HPDE6-E6E7 (cell line): Measurements from ENCODE around the gene CPM.
"Not testable (repeated sequence)": the region's sequence is repeated elsewhere in the genome, so short reads cannot be mapped to it uniquely, and the experiment has no call there.

Experiments
- DNase-seq: peaks from one replicate; pipeline ENCODE4 v3.0.0; 2011; ENCODE audit warnings: missing footprints; ENCODE audit errors: extremely low spot score

The CPM gene

DNA sequence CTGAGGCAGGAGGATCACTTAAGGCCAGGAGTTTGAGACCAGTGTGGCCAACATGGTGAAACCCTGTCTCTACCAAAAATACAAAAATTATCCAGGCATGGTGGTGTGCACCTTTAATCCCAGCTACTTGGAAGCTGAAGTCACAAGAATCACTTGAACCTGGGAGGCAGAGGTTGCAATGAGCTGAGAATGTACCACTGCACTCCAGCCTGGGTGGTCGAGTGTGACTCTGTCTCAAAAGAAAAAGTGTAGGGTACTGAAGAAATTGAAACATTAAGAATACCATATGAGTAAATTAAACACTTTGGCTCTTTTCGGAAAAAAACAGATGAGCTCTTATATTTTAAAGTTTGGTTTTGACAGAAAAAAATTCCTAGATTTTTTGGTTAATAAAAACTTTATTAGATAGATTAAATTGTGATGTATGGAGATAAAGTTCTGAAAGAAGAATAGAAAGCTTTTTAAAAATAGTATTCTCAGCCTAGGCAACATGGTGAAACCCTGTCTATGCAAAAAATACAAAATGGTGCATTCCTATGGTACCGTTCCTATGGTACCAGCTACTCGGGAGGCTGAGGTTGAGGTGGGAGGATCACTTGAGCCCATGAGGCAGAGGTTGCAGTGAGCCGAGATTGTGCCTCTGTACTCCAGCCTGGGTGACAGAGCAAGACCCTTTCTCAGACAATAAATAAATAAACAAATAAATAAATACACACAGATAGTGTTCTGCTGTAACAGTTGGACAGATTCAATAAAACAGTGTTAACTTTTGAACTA is 104.9 kb downstream of the CPM start:
- DNase-seq, result no peak

DNA sequence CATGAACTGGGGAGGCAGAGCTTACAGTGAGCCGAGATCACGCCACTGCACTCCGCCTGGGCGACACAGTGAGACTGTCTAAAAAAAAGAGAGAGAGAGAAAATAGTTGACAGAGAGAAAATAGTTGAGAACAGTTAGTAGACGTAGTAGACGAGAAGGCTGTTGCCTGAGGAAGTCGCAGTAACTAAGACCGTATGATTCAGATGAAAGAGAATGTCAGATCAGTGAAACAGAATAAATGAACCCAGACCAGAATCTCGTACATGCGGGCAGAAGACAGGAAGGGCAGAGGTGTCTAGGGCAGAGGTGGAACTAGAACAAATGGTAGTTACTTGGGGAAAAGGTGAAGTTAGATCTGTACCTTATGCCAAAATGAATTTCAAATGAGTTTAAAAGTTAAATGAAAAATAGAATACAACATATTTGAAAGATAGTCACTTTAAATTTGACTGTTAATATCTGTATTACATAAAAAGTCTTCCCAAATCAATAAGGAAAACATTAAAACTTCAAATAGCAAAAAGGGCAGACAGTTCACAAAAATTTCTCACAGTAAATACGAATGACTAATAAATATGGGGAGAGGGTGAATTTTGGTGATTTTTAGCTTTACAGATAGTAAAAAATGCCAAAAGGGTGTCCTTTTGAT is 107.3 kb downstream of the CPM start:
- DNase-seq, result no peak

DNA sequence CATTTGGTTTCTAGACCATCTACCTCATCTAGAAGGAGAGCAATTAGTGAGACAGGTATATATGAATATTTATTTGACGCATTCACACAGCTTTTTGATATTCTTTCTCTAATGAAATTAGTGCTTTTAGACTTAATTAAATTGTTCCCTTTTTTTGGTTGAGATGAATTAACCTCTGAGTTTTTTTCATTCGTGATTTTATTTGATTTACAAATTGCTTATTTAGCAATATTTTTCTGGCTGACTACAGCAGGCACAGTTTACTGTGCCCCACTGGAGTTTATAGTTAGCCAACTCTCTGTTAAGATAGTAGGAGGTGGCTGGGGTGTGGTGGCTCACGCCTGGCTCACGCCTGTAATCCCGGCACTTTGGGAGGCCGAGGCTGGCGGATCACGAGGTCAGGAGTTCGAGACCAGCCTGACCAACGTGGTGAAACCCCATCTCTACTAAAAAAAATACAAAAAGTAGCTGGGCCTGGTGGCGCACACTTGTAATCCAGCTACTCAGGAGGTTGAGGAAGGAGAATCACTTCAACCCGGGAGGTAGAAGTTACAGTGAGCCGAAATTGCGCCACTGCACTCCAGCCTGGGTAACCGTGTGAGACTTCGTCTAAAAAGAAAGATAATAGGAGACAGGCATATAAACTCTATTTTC is 108.2 kb downstream of the CPM start:
- no peak for DNase-seq

- no peak for DNase-seq
Observed at GRCh38 chr12:68824131-68824530, 108.8 kb downstream of the CPM start.

- no peak for DNase-seq
Observed at GRCh38 chr12:68823696-68824095, 109.3 kb downstream of the CPM start.

GRCh38 chr12:68821357-68822188 is 111.4 kb downstream of the CPM start:
- DNase-seq, result no peak

DNA sequence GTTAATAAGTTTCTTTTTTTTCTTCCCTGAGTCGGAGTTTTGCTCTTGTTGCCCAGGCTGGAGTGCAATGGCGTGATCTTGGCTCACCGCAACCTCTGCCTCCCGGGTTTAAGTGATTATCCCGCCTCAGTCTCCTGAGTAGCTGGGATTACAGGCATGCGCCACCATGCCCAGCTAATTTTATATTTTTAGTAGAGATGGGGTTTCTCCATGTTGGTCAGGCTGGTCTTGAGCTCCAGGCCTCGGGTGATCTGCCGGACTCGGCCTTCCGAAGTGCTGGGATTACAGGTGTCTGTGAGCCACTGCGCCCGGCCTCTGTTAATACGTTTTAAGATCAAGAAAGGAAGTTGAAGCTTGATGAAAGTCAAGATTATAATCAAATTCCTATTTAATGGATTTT is 113.5 kb downstream of the CPM start:
- DNase-seq, result not testable (repeated sequence)

DNA sequence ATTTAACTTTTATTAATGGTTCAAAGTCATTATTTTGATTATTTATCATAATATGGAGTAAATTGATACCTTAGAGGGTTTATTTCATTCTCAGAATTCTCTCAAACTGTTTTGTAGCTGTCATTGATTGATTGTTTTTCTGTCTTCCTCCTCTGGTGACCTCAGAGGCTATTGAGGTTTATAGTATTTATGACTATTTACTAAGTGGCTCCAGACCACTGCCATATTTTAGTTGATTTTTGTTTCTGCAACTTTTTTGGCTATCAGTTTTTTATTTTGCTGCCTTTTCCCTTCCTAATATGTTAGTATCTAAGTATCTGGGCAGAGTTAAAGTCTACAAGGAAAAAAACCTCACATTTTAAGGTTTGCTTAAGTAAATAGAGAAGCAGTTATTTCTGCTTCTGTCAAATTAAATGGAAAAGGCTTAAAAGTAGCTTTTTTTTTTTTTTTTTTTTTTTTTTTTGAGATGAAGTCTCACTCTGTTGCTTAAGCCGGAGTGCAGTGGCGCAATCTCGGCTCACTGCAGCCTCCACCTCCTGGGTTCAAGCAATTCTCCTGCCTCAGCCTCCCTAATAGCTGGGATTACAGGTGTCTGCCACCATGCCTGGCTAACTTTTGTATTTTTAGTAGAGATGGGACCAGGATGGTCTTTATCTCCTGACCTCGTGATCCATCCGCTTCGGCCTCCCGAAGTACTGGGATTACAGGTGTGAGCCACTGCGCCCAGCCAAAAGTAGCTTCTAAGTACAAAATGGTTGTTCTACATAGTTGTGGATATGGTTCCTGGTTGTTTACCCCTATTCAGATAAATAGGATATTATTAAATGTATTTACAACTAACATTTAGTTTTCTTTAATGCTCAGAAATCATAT is 116.8 kb downstream of the CPM start:
- no peak for DNase-seq

GRCh38 chr12:68815232-68815927 is 117.6 kb downstream of the CPM start:
- DNase-seq, result no peak

DNA sequence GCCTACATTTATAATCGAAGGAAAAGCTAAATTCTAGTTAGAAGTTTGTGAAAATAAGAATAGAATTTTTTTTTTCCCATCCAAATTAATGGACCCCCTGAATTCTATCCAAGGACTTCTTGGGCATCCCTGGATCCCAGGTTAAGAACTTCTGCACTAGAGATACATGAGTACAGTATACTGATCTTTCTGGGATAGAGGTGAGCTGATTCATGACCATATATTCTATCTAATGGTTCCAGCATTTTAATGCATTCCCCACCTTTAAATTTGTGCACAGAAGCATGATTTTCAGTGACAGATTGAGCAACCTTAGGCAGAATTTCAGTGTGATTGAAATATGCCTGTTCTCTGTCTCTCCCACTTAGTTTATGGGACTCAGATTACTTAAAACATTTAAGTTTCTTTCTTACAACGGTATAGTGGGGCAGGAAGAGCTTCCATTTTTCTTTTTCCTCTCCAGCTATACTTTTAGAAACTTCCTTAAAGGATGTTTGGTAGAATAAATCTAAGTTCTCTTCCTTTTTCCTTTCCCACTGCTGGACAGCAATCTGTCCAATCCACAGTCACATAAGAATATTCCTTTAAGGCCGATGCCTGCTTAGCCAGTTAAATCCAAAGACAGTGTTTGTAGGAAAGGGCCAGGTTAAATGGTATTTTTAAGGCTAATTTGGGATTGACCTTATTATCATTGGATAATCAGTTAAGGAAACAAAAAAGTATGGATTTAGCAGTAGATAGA is 118.3 kb downstream of the CPM start:
- DNase-seq, result no peak

- DNase-seq, result no peak
Observed at GRCh38 chr12:68813242-68813593, 119.8 kb downstream of the CPM start.

- no peak for DNase-seq
Observed at GRCh38 chr12:68812553-68813241, 120.3 kb downstream of the CPM start.

GRCh38 chr12:68811573-68811972 is 121.4 kb downstream of the CPM start:
- not testable (repeated sequence) for DNase-seq

DNA sequence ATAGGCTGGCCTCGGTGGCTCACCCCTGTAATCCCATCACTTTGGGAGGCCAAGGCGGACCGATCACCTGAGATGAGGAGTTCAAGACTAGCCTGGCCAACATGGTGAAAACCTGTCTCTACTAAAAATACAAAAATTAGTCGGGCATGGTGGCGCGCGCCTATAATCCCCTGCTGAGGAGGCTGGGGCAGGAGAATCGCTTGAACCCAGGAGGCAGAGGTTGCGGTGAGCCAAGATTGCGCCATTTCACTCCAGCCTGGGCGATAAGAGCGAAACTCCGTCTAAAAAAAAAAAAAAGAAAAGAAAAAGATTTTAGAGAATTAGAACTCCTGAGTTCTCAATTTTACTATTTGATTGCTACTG is 123.0 kb downstream of the CPM start:
- DNase-seq, result not testable (repeated sequence)

GRCh38 chr12:68809190-68810026 is 123.6 kb downstream of the CPM start:
- no peak for DNase-seq

GRCh38 chr12:68808388-68809189 is 124.4 kb downstream of the CPM start:
- peak; percentile 84 for DNase-seq

DNA sequence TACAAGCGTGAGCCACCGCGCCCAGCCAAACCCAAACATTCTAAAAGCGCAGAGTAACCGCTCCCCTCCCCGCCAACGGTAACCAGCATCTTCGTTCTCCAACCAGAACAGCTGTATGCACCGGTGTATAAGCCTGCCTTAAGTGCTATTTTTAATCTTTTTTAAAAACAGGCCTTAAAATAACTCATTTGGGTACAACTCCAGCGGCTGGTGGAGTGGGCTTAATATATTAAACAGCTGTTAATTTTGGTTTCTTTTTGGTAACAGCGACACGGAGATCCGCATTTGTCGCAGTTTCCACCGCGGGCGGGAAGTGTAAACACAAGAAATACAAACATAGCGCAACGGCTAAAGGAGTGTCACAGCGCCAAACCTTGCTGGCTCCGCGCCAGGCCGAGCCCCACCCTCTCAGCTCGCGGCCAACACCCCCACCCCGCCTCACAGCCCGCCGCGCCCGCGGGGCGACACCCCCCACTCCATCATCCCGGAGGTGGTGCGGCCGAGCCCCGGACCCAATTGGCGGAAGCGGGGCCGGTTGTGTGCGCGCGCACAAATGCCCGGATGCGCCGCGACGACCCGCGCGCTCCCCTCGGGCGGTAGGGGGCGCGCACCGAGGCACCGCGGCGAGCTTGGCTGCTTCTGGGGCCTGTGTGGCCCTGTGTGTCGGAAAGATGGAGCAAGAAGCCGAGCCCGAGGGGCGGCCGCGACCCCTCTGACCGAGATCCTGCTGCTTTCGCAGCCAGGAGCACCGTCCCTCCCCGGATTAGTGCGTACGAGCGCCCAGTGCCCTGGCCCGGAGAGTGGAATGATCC is 125.2 kb downstream of the CPM start, which contains the start of gene MDM2:
TSS of gene MDM2 (plus strand) at position 602 of the 812 bp plus-strand sequence. CDS start 301 bp downstream, outside the sequence.
- peak; percentile 90 for DNase-seq
